ENCODE measurements around the gene KIF21B. TPM values are rescaled to one million over a fixed set of nuclear protein-coding genes. Genes with fewer than 3 reads are reported as not detected.
A peak's percentile ranks its signal among the peaks of the same experiment; 100 is the strongest.

KIF21B gene
- total and polyA plus RNA-seq, 2 of the 4 experiments (the other 2 are of a cell fraction): 0.36 to 0.55 TPM

- Histone ChIP-seq H3K9ac (ENCODE audit: low read depth, low read length) (no peak overlapping the region), H4K8ac (ENCODE audit: low read depth in 2 of 2, low read length in 2 of 2) (no peak overlapping the region), H3K4me1 (ENCODE audit: control insufficient read depth, insufficient read depth, low read length) (no peaks in the 10 kb centered on the region), H3K27me3 (ENCODE audit: control insufficient read depth, insufficient read depth, low read length) (peaks cover 27% of the 10 kb centered on the region), H2BK15ac (ENCODE audit: low read depth, low read length) (no peak overlapping the region), H3K56ac (ENCODE audit: extremely low read depth, insufficient read depth, low read length) (no peak overlapping the region), H2AK9ac (replicated peaks; ENCODE audit: low read depth, low read length, poor library complexity) (no peak overlapping the region), H3K9me1 (ENCODE audit: insufficient read depth, low read length) (no peaks in the 10 kb centered on the region), H4K5ac (ENCODE audit: low read depth, low read length) (no peak overlapping the region), H3K18ac (ENCODE audit: low read depth, low read length) (no peak overlapping the region), H2AK5ac (ENCODE audit: low read depth, low read length) (no peak overlapping the region), H3K23ac (ENCODE audit: low read depth, low read length) (no peak overlapping the region), H2AFZ (replicated peaks; ENCODE audit: low read length, poor library complexity) (no peak overlapping the region), H3K4me3 (ENCODE audit: insufficient read depth, low read depth, low read length) (no peak overlapping the region), H2BK120ac (ENCODE audit: low read depth, low read length) (no peak overlapping the region), H3K14ac (replicated peaks; ENCODE audit: low read depth, low read length) (no peak overlapping the region), H3K79me1 (ENCODE audit: low read depth in 1 of 2, low read length in 2 of 2) (no peaks in the 10 kb centered on the region), H3K36me3 (ENCODE audit: control insufficient read depth, insufficient read depth, low read length) (no peaks in the 10 kb centered on the region), H2BK5ac (ENCODE audit: low read depth, low read length, poor library complexity, severe bottlenecking) (no peak overlapping the region), H4K91ac (ENCODE audit: insufficient read depth, low read depth, low read length) (no peak overlapping the region), H3K4me2 (ENCODE audit: low read depth, low read length) (no peak overlapping the region), H4K20me1 (ENCODE audit: insufficient read depth, low read length) (no peaks in the 10 kb centered on the region), H3K4ac (ENCODE audit: low read depth, low read length) (no peak overlapping the region), H2BK20ac (ENCODE audit: low read depth, low read length) (no peak overlapping the region), H3K9me3 (ENCODE audit: control insufficient read depth, insufficient read depth, low read length) (no peaks in the 10 kb centered on the region), H3K27ac (ENCODE audit: insufficient read depth, low read length) (no peak overlapping the region)
- DNase-seq: peak; percentile 23
- intact Hi-C loops (cut with micrococcal nuclease) (no loop called here), dilution Hi-C loops (cut with HindIII; ENCODE audit: low sequenced_read_pairs, unreplicated experiment) (no loop called here), in situ Hi-C loops (cut with MboI; ENCODE audit: low sequenced_read_pairs) (no loop called here)
- no TSS peak for BruUV-seq (replicated peaks)
- WGBS, 2 experiments (ENCODE audit: extremely low coverage in 2 of 2, insufficient read length in 1 of 2): no CpG with 5 or more reads among the region's 4 CpGs
- TF ChIP-seq POLR2A (IDR thresholded peaks at IDR 0.05; ENCODE audit: low read depth, low read length) (no peak), BHLHE40 (IDR thresholded peaks at IDR 0.05; ENCODE audit: low read depth, low read length) (peak; percentile 33; the same call in 1 of the 2 replicates)
- ATAC-seq (ENCODE audit: low read depth): no peak
- POLR2A ChIA-PET (ENCODE audit: unreplicated experiment): no interaction called here
- CTCF ChIA-PET: no interaction called here
Observed at GRCh38 chr1:200925831-200926230, 97.7 kb downstream of the KIF21B start.

Data from IMR-90 (cell line).